Mesothelial cell of epicardium (in vitro differentiated cells): Measurements from ENCODE around the gene BANP. TPM values are rescaled to one million over a fixed set of nuclear protein-coding genes. Genes with fewer than 3 reads are reported as not detected.

Source experiments
- DNase-seq, 2 experiments: peaks; one replicate each; pipeline ENCODE4 v3.0.0; 2021; ENCODE audit warnings: low spot score in 2 of 2; ENCODE audit not compliant: unreplicated experiment in 2 of 2
- H3K27ac Mint-ChIP-seq: 2 replicates; pipeline ENCODE4 v1.8.0; 2021; ENCODE audit warnings: mixed read lengths
- H3K27me3 Mint-ChIP-seq: 2 replicates; pipeline ENCODE4 v1.8.0; 2021; ENCODE audit warnings: low read depth, mixed read lengths
- H3K36me3 Mint-ChIP-seq: 2 replicates; pipeline ENCODE4 v1.8.0; 2021; ENCODE audit warnings: mixed read lengths
- H3K4me1 Mint-ChIP-seq: 2 replicates; pipeline ENCODE4 v1.8.0; 2021; ENCODE audit warnings: mixed read lengths
- H3K4me3 Mint-ChIP-seq: 2 replicates; pipeline ENCODE4 v1.8.0; 2021; ENCODE audit warnings: mild to moderate bottlenecking, moderate library complexity, mixed read lengths
- H3K9me3 Mint-ChIP-seq: 2 replicates; pipeline ENCODE4 v1.8.0; 2021; ENCODE audit warnings: mixed read lengths
- total RNA-seq: library from RNA; stranded (reverse); gene quantifications from 3 replicates; pipeline ENCODE4 v1.2.1, GENCODE V29; 2021
- TF ChIP-seq, protein P1 (sequence below): fragments of 200-600 bp; sonication (generic); IDR thresholded peaks from one replicate; pipeline ENCODE4 v1.5.0; 2021; ENCODE audit warnings: antibody characterized with exemption; ENCODE audit not compliant: unreplicated experiment

BANP gene
- total RNA-seq, 1 donor from 2014 or later, result 43.6 TPM

DNA sequence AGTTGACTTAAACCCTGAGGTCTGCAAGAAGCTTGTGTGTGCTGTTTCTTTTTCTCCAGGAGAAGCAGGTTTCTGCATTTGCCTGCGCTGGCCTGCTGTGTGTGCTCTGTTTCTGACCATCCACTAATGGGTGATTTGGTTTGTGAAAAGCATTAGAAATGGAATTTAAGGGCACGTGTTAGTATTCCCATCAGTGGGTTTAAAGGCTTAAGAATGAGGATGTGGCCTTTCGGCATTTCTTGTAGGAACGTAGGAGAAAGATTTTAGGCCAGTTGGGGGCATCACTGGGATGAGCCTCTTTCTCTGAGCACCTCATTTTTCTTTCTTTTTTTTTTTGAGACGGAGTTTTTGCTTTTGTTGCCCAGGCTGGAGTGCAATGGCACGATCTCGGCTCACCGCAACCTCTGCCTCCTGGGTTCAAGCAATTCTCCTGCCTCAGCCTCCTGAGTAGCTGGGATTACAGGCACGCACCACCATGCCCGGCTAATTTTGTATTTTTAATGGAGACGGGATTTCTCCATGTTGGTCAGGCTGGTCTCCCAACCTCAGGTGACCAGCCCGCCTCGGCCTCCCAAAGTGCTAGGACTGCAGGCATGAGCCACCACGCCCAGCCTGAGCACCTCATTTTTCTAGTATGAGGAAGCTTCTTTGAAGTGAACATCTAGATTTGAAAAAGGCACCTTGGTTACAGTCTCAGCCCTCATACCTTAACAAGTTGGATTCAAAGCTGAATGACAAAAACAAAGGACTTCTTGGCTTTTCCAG is 110.3 kb downstream of the BANP start:
- Mint-ChIP-seq H3K27ac (peak overlapping the region; percentile 96), H3K27me3 (no peaks in the 10 kb centered on the region), H3K4me3 (no peak overlapping the region), H3K36me3 (peaks cover 12% of the 10 kb centered on the region), H3K9me3 (no peaks in the 10 kb centered on the region), H3K4me1 (peaks cover 25% of the 10 kb centered on the region)
- TF ChIP-seq, protein P1, sequence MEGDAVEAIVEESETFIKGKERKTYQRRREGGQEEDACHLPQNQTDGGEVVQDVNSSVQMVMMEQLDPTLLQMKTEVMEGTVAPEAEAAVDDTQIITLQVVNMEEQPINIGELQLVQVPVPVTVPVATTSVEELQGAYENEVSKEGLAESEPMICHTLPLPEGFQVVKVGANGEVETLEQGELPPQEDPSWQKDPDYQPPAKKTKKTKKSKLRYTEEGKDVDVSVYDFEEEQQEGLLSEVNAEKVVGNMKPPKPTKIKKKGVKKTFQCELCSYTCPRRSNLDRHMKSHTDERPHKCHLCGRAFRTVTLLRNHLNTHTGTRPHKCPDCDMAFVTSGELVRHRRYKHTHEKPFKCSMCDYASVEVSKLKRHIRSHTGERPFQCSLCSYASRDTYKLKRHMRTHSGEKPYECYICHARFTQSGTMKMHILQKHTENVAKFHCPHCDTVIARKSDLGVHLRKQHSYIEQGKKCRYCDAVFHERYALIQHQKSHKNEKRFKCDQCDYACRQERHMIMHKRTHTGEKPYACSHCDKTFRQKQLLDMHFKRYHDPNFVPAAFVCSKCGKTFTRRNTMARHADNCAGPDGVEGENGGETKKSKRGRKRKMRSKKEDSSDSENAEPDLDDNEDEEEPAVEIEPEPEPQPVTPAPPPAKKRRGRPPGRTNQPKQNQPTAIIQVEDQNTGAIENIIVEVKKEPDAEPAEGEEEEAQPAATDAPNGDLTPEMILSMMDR, result no peak
- no peak for DNase-seq

DNA sequence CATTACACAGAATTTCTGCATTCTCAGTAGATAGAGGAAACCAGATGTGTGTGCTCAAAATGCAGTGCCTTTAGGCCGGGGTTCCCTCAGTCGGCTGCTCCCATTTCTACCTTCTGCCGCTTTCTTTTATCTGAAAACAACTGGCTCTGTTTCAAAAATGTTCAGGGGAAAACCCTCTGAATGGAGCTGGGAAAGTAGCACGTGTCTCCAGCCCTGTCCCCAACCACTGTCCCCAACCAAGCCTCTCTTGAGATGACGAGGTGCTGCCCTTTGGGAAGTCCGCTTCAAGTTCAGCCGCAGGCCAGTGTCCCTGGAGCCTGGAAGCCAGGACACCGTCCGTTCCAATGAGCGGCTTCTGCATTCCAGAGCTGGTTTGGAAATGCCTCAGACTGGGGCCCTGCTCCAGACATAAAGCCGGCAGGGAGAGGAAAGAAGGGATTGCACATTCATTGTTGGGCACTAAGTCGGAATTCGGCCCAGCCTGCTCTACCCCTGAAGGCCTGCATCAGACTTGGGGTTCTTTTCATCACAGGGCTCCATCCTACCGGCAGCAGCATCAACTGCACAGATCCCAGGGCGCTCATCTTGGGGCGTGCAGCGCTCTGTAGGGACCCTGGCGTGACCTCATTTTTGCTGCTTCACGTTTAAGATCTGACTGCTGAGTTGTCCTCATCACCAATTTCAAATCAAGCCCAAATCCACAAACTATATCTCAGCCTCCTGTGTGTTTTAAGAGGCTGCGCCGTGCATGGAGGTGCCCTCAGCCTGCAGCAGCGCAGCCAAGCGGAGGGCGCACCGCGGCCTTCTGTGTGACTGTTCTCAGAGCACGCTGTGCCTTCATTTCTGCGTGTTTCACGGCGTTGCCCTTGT is 111.3 kb downstream of the BANP start:
- DNase-seq, result no peak
- TF ChIP-seq, protein P1, result no peak
- Mint-ChIP-seq H3K27me3 (no peaks in the 10 kb centered on the region), H3K4me3 (no peak overlapping the region), H3K36me3 (peaks cover 9% of the 10 kb centered on the region), H3K27ac (peak overlapping the region; percentile 96), H3K4me1 (peaks cover 25% of the 10 kb centered on the region), H3K9me3 (no peaks in the 10 kb centered on the region)

DNA sequence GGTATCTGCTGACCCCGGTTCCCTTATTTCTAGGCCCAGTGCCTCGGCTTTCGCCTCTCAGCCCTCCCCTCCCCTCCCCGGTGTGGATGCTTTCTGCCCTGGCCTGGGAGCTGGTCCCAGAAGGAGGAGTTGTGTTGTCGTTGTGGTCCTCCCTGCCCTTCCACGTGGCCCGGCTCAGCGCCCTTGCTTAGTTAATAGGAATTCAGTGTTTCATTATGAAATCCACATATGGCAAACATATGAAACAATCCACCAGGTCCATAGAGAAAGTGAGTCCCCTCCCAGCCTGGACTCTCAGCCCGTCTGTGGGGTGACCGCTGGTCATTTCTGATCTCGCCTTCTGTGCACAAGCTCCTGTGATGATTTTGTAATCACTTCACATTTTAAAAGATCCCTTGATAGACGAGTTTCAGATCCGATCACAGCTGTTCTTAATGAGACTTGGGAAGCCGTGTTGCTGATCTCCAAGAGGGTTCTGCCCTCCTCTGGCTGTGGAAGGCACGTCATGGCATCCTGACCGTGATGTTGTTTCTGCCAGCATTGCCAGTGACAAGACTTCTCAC is 112.1 kb downstream of the BANP start:
- Mint-ChIP-seq H3K4me1 (peaks cover 25% of the 10 kb centered on the region), H3K27ac (peak overlapping the region; percentile 96), H3K4me3 (no peak overlapping the region), H3K9me3 (no peaks in the 10 kb centered on the region), H3K27me3 (no peaks in the 10 kb centered on the region), H3K36me3 (peaks cover 9% of the 10 kb centered on the region)
- TF ChIP-seq, protein P1, result no peak
- no peak for DNase-seq

- Mint-ChIP-seq H3K27me3 (no peaks in the 10 kb centered on the region), H3K36me3 (peaks cover 9% of the 10 kb centered on the region), H3K4me3 (no peak overlapping the region), H3K4me1 (peaks cover 25% of the 10 kb centered on the region), H3K27ac (peak overlapping the region; percentile 96), H3K9me3 (no peaks in the 10 kb centered on the region)
- TF ChIP-seq, protein P1, result no peak
- no peak for DNase-seq
Measured at GRCh38 chr16:88064011-88064888, 113.0 kb downstream of the BANP start.
